ENCODE data around the gene CFAP157.

DNA sequence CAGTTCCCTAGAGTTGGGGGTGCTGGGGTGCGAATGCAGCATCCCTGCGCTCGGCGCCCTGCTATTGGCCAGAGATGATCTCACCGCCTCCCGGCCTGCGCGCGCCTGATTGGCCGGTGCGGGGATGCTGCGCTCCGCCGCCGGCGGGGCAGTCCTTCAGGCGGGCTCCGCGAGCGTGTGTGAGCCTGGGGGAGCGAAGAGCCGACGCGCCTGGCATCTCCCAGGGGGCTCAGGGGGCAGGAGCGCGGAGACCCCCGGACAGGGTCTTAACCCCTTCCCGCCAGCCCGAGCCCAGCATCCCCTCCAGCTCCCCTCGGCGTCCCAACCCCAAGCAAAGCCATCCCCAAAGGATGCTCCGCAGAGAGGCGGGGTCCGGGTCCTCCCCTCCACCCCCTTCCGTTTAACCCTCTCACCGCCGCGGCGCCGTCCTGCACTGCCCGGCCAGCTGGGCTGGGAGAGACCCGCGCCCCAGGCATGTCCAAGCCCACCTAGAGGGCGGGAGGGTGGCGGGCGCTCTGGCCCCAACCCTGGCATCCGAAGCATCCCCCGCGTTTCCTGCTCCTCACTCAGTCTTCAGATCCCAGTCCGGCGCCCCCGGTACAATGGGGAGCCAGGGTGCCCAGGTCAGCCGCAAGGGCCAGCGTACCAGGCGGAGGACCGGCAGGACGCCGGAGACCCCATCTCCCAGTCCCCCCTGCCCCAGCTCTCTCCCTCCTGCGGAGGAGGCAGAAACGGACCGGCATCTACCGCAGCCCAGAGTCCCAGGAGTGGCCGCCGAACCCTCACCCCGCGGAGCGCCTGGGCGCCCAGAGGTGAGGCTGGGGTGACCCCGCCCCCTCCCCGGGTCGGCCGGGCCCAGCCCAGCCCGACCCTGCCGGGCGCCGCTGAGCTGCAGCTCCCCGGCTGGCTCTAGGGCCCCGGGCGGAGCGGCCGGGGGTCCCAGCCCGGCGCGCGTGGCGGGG is 47.6 kb downstream of the CFAP157 start:
- TF ChIP-seq, protein P1, sequence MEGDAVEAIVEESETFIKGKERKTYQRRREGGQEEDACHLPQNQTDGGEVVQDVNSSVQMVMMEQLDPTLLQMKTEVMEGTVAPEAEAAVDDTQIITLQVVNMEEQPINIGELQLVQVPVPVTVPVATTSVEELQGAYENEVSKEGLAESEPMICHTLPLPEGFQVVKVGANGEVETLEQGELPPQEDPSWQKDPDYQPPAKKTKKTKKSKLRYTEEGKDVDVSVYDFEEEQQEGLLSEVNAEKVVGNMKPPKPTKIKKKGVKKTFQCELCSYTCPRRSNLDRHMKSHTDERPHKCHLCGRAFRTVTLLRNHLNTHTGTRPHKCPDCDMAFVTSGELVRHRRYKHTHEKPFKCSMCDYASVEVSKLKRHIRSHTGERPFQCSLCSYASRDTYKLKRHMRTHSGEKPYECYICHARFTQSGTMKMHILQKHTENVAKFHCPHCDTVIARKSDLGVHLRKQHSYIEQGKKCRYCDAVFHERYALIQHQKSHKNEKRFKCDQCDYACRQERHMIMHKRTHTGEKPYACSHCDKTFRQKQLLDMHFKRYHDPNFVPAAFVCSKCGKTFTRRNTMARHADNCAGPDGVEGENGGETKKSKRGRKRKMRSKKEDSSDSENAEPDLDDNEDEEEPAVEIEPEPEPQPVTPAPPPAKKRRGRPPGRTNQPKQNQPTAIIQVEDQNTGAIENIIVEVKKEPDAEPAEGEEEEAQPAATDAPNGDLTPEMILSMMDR (IDR thresholded peaks at IDR 0.05): no peak
- TF ChIP-seq POLR2A (IDR thresholded peaks at IDR 0.05): no peak
